Heart right ventricle (tissue), 16 donors: ENCODE measurements around the gene ARMC3. TPM values are rescaled to one million over a fixed set of nuclear protein-coding genes. Genes with fewer than 3 reads are reported as not detected.
A peak's percentile ranks its signal among the peaks of the same experiment; 100 is the strongest.

ENCODE experiments used
- ATAC-seq, 8 donors: fragments of 200-7000 bp; cut with Tn5 transposase; one replicate each; pipeline ENCODE4 v1.9.1; 2020; ENCODE audit warnings: mild to moderate bottlenecking in 8 of 8, moderate library complexity in 8 of 8, moderate number of reproducible peaks in 1 of 8
- DNase-seq, 2 donors: peaks; one replicate each; pipeline ENCODE4 v3.0.0-alpha.2; 2020
- H3K27ac ChIP-seq, 10 donors: fragments of 200-600 bp; sonication (generic) in 2 of 10; one replicate each; pipeline versions ENCODE4 v1.5.0 to v1.8.0; 2020 to 2022; ENCODE audit warnings: mild to moderate bottlenecking in 3 of 10
- H3K27me3 ChIP-seq, 7 donors: fragments of 200-600 bp; one replicate each; pipeline ENCODE4 v1.8.0; 2021 to 2022; ENCODE audit warnings: mild to moderate bottlenecking in 2 of 7
- H3K36me3 ChIP-seq, 9 donors: fragments of 200-600 bp; sonication (generic) in 1 of 9; one replicate each; pipeline versions ENCODE4 v1.5.0 to v1.8.0; 2020 to 2022; ENCODE audit warnings: mild to moderate bottlenecking in 2 of 9
- H3K4me1 ChIP-seq, 9 donors: fragments of 200-600 bp; sonication (generic) in 1 of 9; one replicate each; pipeline versions ENCODE4 v1.5.0 to v1.8.0; 2020 to 2022; ENCODE audit warnings: mild to moderate bottlenecking in 4 of 9
- H3K4me3 ChIP-seq, 10 donors: fragments of 200-600 bp; sonication (generic) in 2 of 10; one replicate each; pipeline versions ENCODE4 v1.5.0 to v1.8.0; 2020 to 2022; ENCODE audit warnings: mild to moderate bottlenecking in 7 of 10, moderate library complexity in 2 of 10
- H3K9me3 ChIP-seq, 11 donors: fragments of 200-600 bp in 10 of 11; sonication (generic) in 2 of 11; one replicate each; pipeline versions ENCODE4 v1.5.0 to v1.8.0; 2013 to 2022; ENCODE audit warnings: mild to moderate bottlenecking in 2 of 11, control low read depth in 1 of 11, moderate library complexity in 1 of 11
- CTCF ChIP-seq, 9 donors: fragments of 200-600 bp; sonication (generic) in 2 of 9; IDR thresholded peaks; one replicate each; pipeline versions ENCODE4 v1.5.0 to v1.8.0; 2021 to 2022; ENCODE audit warnings: antibody characterized with exemption in 9 of 9, mild to moderate bottlenecking in 5 of 9, moderate library complexity in 1 of 9
- WGBS, 2 donors: extraction: QIAGEN DNeasy Blood & Tissue Kit; methylation state at CpG; one replicate each; pipeline ENCODE4 v1.1.7; 2013; ENCODE audit warnings: inconsistent platforms in 1 of 2; 5-methylcytosine and 5-hydroxymethylcytosine counted together
- intact Hi-C, 10 donors: fragments of 100-400 bp; cut with DNase I; formaldehyde crosslinking; loops; one replicate each; pipeline versions ENCODE4 v1.11.1 to v1.14.2; 2022
- long read RNA-seq, 3 donors: library from polyadenylated mRNA; unstranded; transcript quantifications; one replicate each; pipeline ENCODE4 v2.0.0, GENCODE V29; 2020 to 2021
- polyA plus RNA-seq, 2 donors: library from polyadenylated mRNA; stranded (reverse); fragments of 200-250 nt; gene quantifications; one replicate each; pipeline ENCODE4 v1.2.3, GENCODE V29; 2013
- total RNA-seq, 10 donors: library from RNA; stranded (reverse); fragmentation: NEBNext Ultra II Directional in 3 of 10; extraction: Animal tissue kit (Norgen Biotek cat#: 25700) in 3 of 10; gene quantifications; one replicate each; pipeline versions ENCODE4 v1.2.1 to v1.2.4, GENCODE V29; 2021 to 2023
- donor health status: Arrhythmogenic right ventricular cardiomyopathy.
- donor health status: ischemic (EF 13 %, LVEDD 7.1; RV severe dilation, severe dysfunction).
- donor health status: healthy with polysubstance abuse.
- donor health status: DM: no; HTN: yes; CAD: no.
- donor health status: DM: no; HTN: no; CAD: no.
- donor health status: ischemic (EF 25% LVEDD 6.9; RV normal size, moderate dysfunction).
- donor health status: ischemic (EF 25% LVEDD 5.7; RV mildly dilated, moderate dysfunction).
- donor health status: healthy.
- donor health status: DM: yes; HTN: yes; CAD: no.
- donor health status: Ischemic cardiomyopathy.
- donor health status: ischemic (EF 35%, LVEDD 5.7; RV mildly dilated, moderate dysfunction).
- donor health status: nonischemic (EF 11% LVEDD 7.7; RV severe dilation, severe dysfunction).
- donor health status: DM: yes; HTN: yes; CAD: no.
- donor health status: PGD.
- donor health status: ischemic (EF 29% LVEDD 5.4; RV normal size, mild dysfunction).
- donor health status: nonischemic (EF 23%, LVEDD 6.1; RV moderate dilation, normal function).

ARMC3 gene
- total RNA-seq (not detected), polyA plus RNA-seq (not detected)
- long read RNA-seq, donor 1, result 0 reads
- long read RNA-seq, donor 2, result 0 reads
- long read RNA-seq, donor 3, result 0 reads

GRCh38 chr10:22927661-22928403 lies at the start of gene ARMC3:
ARMC3 (plus strand) TSS chr10:22928053; CDS start chr10:22931997, 3,944 bp downstream.
- Histone ChIP-seq H3K36me3 (no peaks in the 10 kb centered on the region), H3K4me3 (peak within 1 kb of the TSS in 9 of 10 donors; percentile 18 to 55 (median 47)), H3K27ac (no peak within 1 kb of the TSS), H3K9me3 (no peaks in the 10 kb centered on the region), H3K27me3 (peaks cover 0 to 18% (median 0%) of the 10 kb centered on the region in 7 donors), H3K4me1 (peaks cover 0 to 18% (median 7%) of the 10 kb centered on the region in 9 donors)
- peak; percentile 35 to 76 for DNase-seq
- intact Hi-C loops, result no loop called here
- no peak for TF ChIP-seq CTCF (IDR thresholded peaks at IDR 0.05)
- peak; percentile 72 to 96 (median 87) for ATAC-seq
- 10 to 12% methylated on average over 41 of the region's 41 CpGs for WGBS, 2 donors

- Histone ChIP-seq H3K4me3 (no peak overlapping the region), H3K27ac (no peak overlapping the region), H3K4me1 (no peaks in the 10 kb centered on the region), H3K9me3 (peaks cover 0 to 56% (median 25%) of the 10 kb centered on the region in 11 donors), H3K36me3 (no peaks in the 10 kb centered on the region), H3K27me3 (no peaks in the 10 kb centered on the region)
- intact Hi-C loops, result no loop called here
- WGBS, 2 donors, result 80 to 83% methylated on average over 2 of the region's 2 CpGs
- DNase-seq (no peak), ATAC-seq (no peak)
- TF ChIP-seq CTCF (IDR thresholded peaks at IDR 0.05), result no peak
Measured at GRCh38 chr10:22891797-22892196, 36.1 kb upstream of the ARMC3 start.

- Histone ChIP-seq H3K9me3 (peaks cover 0 to 43% (median 19%) of the 10 kb centered on the region in 11 donors), H3K36me3 (no peaks in the 10 kb centered on the region), H3K4me1 (no peaks in the 10 kb centered on the region), H3K4me3 (no peak overlapping the region), H3K27ac (no peak overlapping the region), H3K27me3 (no peaks in the 10 kb centered on the region)
- ATAC-seq (no peak), DNase-seq (no peak)
- intact Hi-C loops, result no loop called here
- TF ChIP-seq CTCF (IDR thresholded peaks at IDR 0.05), result no peak
- WGBS, 2 donors, result 43 to 55% methylated on average over 2 of the region's 2 CpGs
Measured at GRCh38 chr10:22893781-22894180, 34.1 kb upstream of the ARMC3 start.

GRCh38 chr10:22894714-22895113 lies 33.1 kb upstream of the ARMC3 start:
- Histone ChIP-seq H3K9me3 (peaks cover 0 to 35% (median 19%) of the 10 kb centered on the region in 11 donors), H3K4me3 (no peak overlapping the region), H3K4me1 (no peaks in the 10 kb centered on the region), H3K36me3 (no peaks in the 10 kb centered on the region), H3K27me3 (no peaks in the 10 kb centered on the region), H3K27ac (no peak overlapping the region)
- intact Hi-C loops, result no loop called here
- WGBS, 2 donors, result 61 to 71% methylated on average over 4 of the region's 4 CpGs
- DNase-seq (no peak), ATAC-seq (peak in 1 of 8 donors; percentile 31)
- no peak for TF ChIP-seq CTCF (IDR thresholded peaks at IDR 0.05)
